HG03575 (cell line): ENCODE results near the gene CTNND2.
A peak's percentile ranks its signal among the peaks of the same experiment; 100 is the strongest.
"Not testable (repeated sequence)": the region's sequence is repeated elsewhere in the genome, so short reads cannot be mapped to it uniquely, and the experiment has no call there.

Experiments
- ATAC-seq: cut with Tn5 transposase; IDR thresholded peaks from one replicate; pipeline ENCODE4 v1.9.1; 2021; ENCODE audit not compliant: unreplicated experiment, insufficient number of reproducible peaks, low FRiP score; ENCODE audit errors: extremely low read depth

The CTNND2 gene

GRCh38 chr5:11010429-11011210, 893.6 kb downstream of the CTNND2 start:
- no peak for ATAC-seq

- no peak for ATAC-seq
These were observed 894.7 kb downstream of the CTNND2 start for GRCh38 chr5:11009576-11009975.

- ATAC-seq, result no peak
These were observed 896.9 kb downstream of the CTNND2 start for GRCh38 chr5:11007269-11007870.

GRCh38 chr5:11004523-11004922, 899.7 kb downstream of the CTNND2 start:
- ATAC-seq, result not testable (repeated sequence)

- ATAC-seq, result no peak
These were observed 903.5 kb downstream of the CTNND2 start for GRCh38 chr5:11000515-11001353.

GRCh38 chr5:10999714-11000113, 904.5 kb downstream of the CTNND2 start:
- ATAC-seq, result no peak

- ATAC-seq, result no peak
These were observed 908.4 kb downstream of the CTNND2 start for GRCh38 chr5:10995891-10996290.

- ATAC-seq, result no peak
These were observed 909.9 kb downstream of the CTNND2 start for GRCh38 chr5:10994091-10994986.

GRCh38 chr5:10990634-10991033, 913.6 kb downstream of the CTNND2 start:
- no peak for ATAC-seq

- ATAC-seq, result no peak
These were observed 914.5 kb downstream of the CTNND2 start for GRCh38 chr5:10989577-10990263.

GRCh38 chr5:10988622-10989021, 915.6 kb downstream of the CTNND2 start:
- ATAC-seq, result no peak

- peak; percentile 91 for ATAC-seq
These were observed 916.2 kb downstream of the CTNND2 start for GRCh38 chr5:10987925-10988504.

- ATAC-seq, result no peak
These were observed 916.8 kb downstream of the CTNND2 start for GRCh38 chr5:10987276-10987924.

- no peak for ATAC-seq
These were observed 918.5 kb downstream of the CTNND2 start for GRCh38 chr5:10985721-10986110.

- no peak for ATAC-seq
These were observed 919.0 kb downstream of the CTNND2 start for GRCh38 chr5:10985091-10985720.

GRCh38 chr5:10984021-10984715, 920.1 kb downstream of the CTNND2 start:
- no peak for ATAC-seq

GRCh38 chr5:10982626-10983025, 921.6 kb downstream of the CTNND2 start:
- ATAC-seq, result no peak
